Measurements from ENCODE around the gene STT3A. TPM values are rescaled to one million over a fixed set of nuclear protein-coding genes. Genes with fewer than 3 reads are reported as not detected.

Gene STT3A
- total and polyA plus RNA-seq, 2 of the 13 experiments (the other 11 are each of a cell fraction or from before 2014, with no cell fraction given): 229 to 319 TPM

GRCh38 chr11:125637840-125638239 is 45.2 kb downstream of the STT3A start:
- H3K27me3 ChIP-seq (ENCODE audit: control insufficient read depth in 1 of 2, insufficient read depth in 2 of 2, low read length in 2 of 2): no peaks in the 10 kb centered on the region
- no peak for DNase-seq (ENCODE audit: low spot score)
- no peaks in the 10 kb centered on the region for H3K9me3 ChIP-seq (ENCODE audit: low read length)
- ATAC-seq: peak; percentile 76
- in situ Hi-C loops (cut with HindIII; ENCODE audit: extremely low pct_ligation_motif_present, low pct_unique_long_range_greater_than_20kb) (loop anchor here (25.0 kb wide), 1 partner anchor 574 kb away; the partner anchor contains the start of genes FAM118B and RPUSD4), intact Hi-C loops (cut with micrococcal nuclease; ENCODE audit: unreplicated experiment) (no loop called here)
- ChIA-PET POLR2A (interaction anchor here (1.1 kb wide), 1 partner anchor 12 kb away, joined by 4 read pairs; no protein-coding TSS in a partner anchor), CTCF (ENCODE audit: low intra/inter-chr PET ratio, low total read pairs) (no interaction called here)
- H3K36me3 ChIP-seq (replicated peaks in 1 of 2; ENCODE audit: control insufficient read depth in 1 of 2, insufficient read depth in 2 of 2, low read length in 2 of 2): peaks cover 3 to 40% of the 10 kb centered on the region in 2 experiments
- no peak for TF ChIP-seq ZNF317 (CRISPR knock-in tag; IDR thresholded peaks at IDR 0.05)
- 0 out of 2 replicates have a peak, but pooled peaks have one; percentile 12 for TF ChIP-seq STAG1 (CRISPR knock-in tag; IDR thresholded peaks at IDR 0.05)
- no peak for TF ChIP-seq FOXP1 (IDR thresholded peaks at IDR 0.05)
- TF ChIP-seq FOXP1 (CRISPR knock-in tag; IDR thresholded peaks at IDR 0.05): no peak
- TF ChIP-seq, protein P1, sequence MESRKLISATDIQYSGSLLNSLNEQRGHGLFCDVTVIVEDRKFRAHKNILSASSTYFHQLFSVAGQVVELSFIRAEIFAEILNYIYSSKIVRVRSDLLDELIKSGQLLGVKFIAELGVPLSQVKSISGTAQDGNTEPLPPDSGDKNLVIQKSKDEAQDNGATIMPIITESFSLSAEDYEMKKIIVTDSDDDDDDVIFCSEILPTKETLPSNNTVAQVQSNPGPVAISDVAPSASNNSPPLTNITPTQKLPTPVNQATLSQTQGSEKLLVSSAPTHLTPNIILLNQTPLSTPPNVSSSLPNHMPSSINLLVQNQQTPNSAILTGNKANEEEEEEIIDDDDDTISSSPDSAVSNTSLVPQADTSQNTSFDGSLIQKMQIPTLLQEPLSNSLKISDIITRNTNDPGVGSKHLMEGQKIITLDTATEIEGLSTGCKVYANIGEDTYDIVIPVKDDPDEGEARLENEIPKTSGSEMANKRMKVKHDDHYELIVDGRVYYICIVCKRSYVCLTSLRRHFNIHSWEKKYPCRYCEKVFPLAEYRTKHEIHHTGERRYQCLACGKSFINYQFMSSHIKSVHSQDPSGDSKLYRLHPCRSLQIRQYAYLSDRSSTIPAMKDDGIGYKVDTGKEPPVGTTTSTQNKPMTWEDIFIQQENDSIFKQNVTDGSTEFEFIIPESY (CRISPR knock-in tag; IDR thresholded peaks at IDR 0.05): no peak
- TF ChIP-seq, protein P2, sequence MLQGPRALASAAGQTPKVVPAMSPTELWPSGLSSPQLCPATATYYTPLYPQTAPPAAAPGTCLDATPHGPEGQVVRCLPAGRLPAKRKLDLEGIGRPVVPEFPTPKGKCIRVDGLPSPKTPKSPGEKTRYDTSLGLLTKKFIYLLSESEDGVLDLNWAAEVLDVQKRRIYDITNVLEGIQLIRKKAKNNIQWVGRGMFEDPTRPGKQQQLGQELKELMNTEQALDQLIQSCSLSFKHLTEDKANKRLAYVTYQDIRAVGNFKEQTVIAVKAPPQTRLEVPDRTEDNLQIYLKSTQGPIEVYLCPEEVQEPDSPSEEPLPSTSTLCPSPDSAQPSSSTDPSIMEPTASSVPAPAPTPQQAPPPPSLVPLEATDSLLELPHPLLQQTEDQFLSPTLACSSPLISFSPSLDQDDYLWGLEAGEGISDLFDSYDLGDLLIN (CRISPR knock-in tag; IDR thresholded peaks at IDR 0.05; ENCODE audit: borderline replicate concordance): no peak
- H3K79me2 ChIP-seq (ENCODE audit: insufficient read depth, low read length): no peaks in the 10 kb centered on the region
- peak overlapping the region; percentile 14 for H3K27ac ChIP-seq (ENCODE audit: extremely low read length, insufficient read depth, low read length)
- H3K4me2 ChIP-seq (ENCODE audit: low read depth, low read length): peak overlapping the region; percentile 43
- H3K9ac ChIP-seq (ENCODE audit: insufficient read depth, low read depth, low read length): no peak overlapping the region; the same call in 1 of the 2 replicates
- H3K4me3 ChIP-seq (replicated peaks in 1 of 3; ENCODE audit: insufficient read depth in 1 of 3, low read depth in 2 of 3, low read length in 3 of 3): no peak overlapping the region; a peak in 1 of 6 replicates
- 72% methylated on average over 3 of the region's 3 CpGs for WGBS (ENCODE audit: low lambda C conversion rate)
- BruUV-seq (replicated peaks): no TSS peak
- FAIRE-seq: no peak
- H4K20me1 ChIP-seq (ENCODE audit: insufficient read depth, low read length): no peaks in the 10 kb centered on the region
- H3K4me1 ChIP-seq (ENCODE audit: insufficient read depth, low read length): peaks cover 31% of the 10 kb centered on the region
- no peak overlapping the region for H2AFZ ChIP-seq (ENCODE audit: low read length)
